ENCODE measurements around the gene ZNF57. TPM values are rescaled to one million over a fixed set of nuclear protein-coding genes. Genes with fewer than 3 reads are reported as not detected.
A peak's percentile ranks its signal among the peaks of the same experiment; 100 is the strongest.

Gene ZNF57
- total and polyA plus RNA-seq, 9 of the 15 experiments (the other 6 are each of a cell fraction or from before 2014, with no cell fraction given) = 3.9 to 13.5 (median 7.8) TPM

GRCh38 chr19:2949939-2950285, 49.2 kb downstream of the ZNF57 start (continued):
- TF ChIP-seq MED1 (CRISPR knock-in tag; IDR thresholded peaks at IDR 0.05; ENCODE audit: borderline replicate concordance) = no peak
- TF ChIP-seq RBM22 (IDR thresholded peaks at IDR 0.05; ENCODE audit: low read depth, low read length, poor library complexity, severe bottlenecking) = no peak
- no peak for TF ChIP-seq MTF1 (CRISPR knock-in tag; IDR thresholded peaks at IDR 0.05; ENCODE audit: borderline replicate concordance)
- no peak for TF ChIP-seq NFYB (IDR thresholded peaks at IDR 0.05; ENCODE audit: extremely low read depth, insufficient read length)
- no peak for TF ChIP-seq MEF2D (tag; conservative IDR thresholded peaks at IDR 0.05; ENCODE audit: low read depth)
- TF ChIP-seq MTA2 (IDR thresholded peaks at IDR 0.05; ENCODE audit: low read depth) = peak; percentile 94
- no peak for TF ChIP-seq ZNF778 (CRISPR knock-in tag; IDR thresholded peaks at IDR 0.05)
- TF ChIP-seq BCL6 (CRISPR knock-in tag; IDR thresholded peaks at IDR 0.05) = no peak
- no peak for TF ChIP-seq THRAP3 (IDR thresholded peaks at IDR 0.05; ENCODE audit: borderline replicate concordance)
- TF ChIP-seq SRSF7 (optimal IDR thresholded peaks at IDR 0.05; ENCODE audit: low read depth, low read length) = no peak
- TF ChIP-seq SIX5 (IDR thresholded peaks at IDR 0.05; ENCODE audit: borderline replicate concordance in 1 of 2, insufficient read depth in 1 of 2, low read depth in 1 of 2, low read length in 2 of 2) = no peak
- TF ChIP-seq CTBP1 (IDR thresholded peaks at IDR 0.05; ENCODE audit: borderline replicate concordance) = peak; percentile 76; the same call in 1 of the 2 replicates
- TF ChIP-seq, protein P1, sequence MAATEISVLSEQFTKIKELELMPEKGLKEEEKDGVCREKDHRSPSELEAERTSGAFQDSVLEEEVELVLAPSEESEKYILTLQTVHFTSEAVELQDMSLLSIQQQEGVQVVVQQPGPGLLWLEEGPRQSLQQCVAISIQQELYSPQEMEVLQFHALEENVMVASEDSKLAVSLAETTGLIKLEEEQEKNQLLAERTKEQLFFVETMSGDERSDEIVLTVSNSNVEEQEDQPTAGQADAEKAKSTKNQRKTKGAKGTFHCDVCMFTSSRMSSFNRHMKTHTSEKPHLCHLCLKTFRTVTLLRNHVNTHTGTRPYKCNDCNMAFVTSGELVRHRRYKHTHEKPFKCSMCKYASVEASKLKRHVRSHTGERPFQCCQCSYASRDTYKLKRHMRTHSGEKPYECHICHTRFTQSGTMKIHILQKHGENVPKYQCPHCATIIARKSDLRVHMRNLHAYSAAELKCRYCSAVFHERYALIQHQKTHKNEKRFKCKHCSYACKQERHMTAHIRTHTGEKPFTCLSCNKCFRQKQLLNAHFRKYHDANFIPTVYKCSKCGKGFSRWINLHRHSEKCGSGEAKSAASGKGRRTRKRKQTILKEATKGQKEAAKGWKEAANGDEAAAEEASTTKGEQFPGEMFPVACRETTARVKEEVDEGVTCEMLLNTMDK (IDR thresholded peaks at IDR 0.05; ENCODE audit: borderline replicate concordance, insufficient read depth, low read depth, low read length, poor library complexity, severe bottlenecking) = no peak
- peak; percentile 34; the same call in 1 of the 2 replicates for TF ChIP-seq ZNF24 (IDR thresholded peaks at IDR 0.05)
- TF ChIP-seq FOXJ2 (tag; IDR thresholded peaks at IDR 0.05) = peak; percentile 95
- TF ChIP-seq TAF1 (IDR thresholded peaks at IDR 0.05; ENCODE audit: control insufficient read depth, extremely low read depth, insufficient read depth, low read length, severe bottlenecking) = no peak
- TF ChIP-seq SAFB (IDR thresholded peaks at IDR 0.05; ENCODE audit: borderline replicate concordance, low read depth, low read length) = no peak
- no peak for TF ChIP-seq ZNF324 (CRISPR knock-in tag; IDR thresholded peaks at IDR 0.05)
- TF ChIP-seq, protein P2, sequence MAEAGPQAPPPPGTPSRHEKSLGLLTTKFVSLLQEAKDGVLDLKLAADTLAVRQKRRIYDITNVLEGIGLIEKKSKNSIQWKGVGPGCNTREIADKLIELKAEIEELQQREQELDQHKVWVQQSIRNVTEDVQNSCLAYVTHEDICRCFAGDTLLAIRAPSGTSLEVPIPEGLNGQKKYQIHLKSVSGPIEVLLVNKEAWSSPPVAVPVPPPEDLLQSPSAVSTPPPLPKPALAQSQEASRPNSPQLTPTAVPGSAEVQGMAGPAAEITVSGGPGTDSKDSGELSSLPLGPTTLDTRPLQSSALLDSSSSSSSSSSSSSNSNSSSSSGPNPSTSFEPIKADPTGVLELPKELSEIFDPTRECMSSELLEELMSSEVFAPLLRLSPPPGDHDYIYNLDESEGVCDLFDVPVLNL (CRISPR knock-in tag; IDR thresholded peaks at IDR 0.05; ENCODE audit: low read depth) = no peak
- no peak for TF ChIP-seq CREB5 (CRISPR knock-in tag; IDR thresholded peaks at IDR 0.05)
- peak; percentile 91 for TF ChIP-seq RFX1 (IDR thresholded peaks at IDR 0.05)
- TF ChIP-seq ZSCAN32 (CRISPR knock-in tag; IDR thresholded peaks at IDR 0.05) = no peak
- TF ChIP-seq RFX7 (CRISPR knock-in tag; IDR thresholded peaks at IDR 0.05) = 0 out of 2 replicates have a peak, but pooled peaks have one; percentile 11
- no peak for TF ChIP-seq PCBP1 (IDR thresholded peaks at IDR 0.05; ENCODE audit: low read depth, low read length, poor library complexity, severe bottlenecking)
- peak; percentile 58; the same call in 1 of the 2 replicates for TF ChIP-seq ZBTB2 (IDR thresholded peaks at IDR 0.05)

Data from K562 (cell line).